GM23338 (cell line): ENCODE data around the gene SCO2. TPM values are rescaled to one million over a fixed set of nuclear protein-coding genes. Genes with fewer than 3 reads are reported as not detected.

Experiments used
- ATAC-seq: fragments of 200-7000 bp; cut with Tn5 transposase; 3 replicates; pipeline ENCODE4 v1.9.1; 2020
- DNase-seq: peaks from one replicate; pipeline ENCODE4 v3.0.0-alpha.2; 2015; ENCODE audit warnings: low spot score
- H2AFZ ChIP-seq: fragments of 200-600 bp; sonication (generic); 2 replicates; pipeline ENCODE4 v1.8.0; 2016; ENCODE audit warnings: antibody characterized with exemption, mild to moderate bottlenecking, moderate library complexity
- H3F3A ChIP-seq: fragments of 200-600 bp; sonication (generic); replicated peaks from 2 replicates; pipeline ENCODE4 v1.8.0; 2017; ENCODE audit warnings: antibody characterized with exemption, mixed run types, low read depth
- H3K27ac ChIP-seq: fragments of 200-600 bp; sonication (generic); 2 replicates; pipeline ENCODE4 v1.6.1; 2016; ENCODE audit warnings: low read depth
- H3K27me3 ChIP-seq: fragments of 200-600 bp; sonication (generic); 2 replicates; pipeline ENCODE4 v1.8.0; 2016; ENCODE audit warnings: mild to moderate bottlenecking, mixed run types, moderate library complexity; ENCODE audit not compliant: insufficient read depth
- H3K36me3 ChIP-seq: fragments of 200-600 bp; sonication (generic); 2 replicates; pipeline ENCODE4 v1.8.0; 2016; ENCODE audit warnings: mild to moderate bottlenecking; ENCODE audit not compliant: insufficient read depth
- H3K4me1 ChIP-seq: fragments of 200-600 bp; sonication (generic); 2 replicates; pipeline ENCODE4 v1.8.0; 2016; ENCODE audit warnings: mild to moderate bottlenecking, moderate library complexity; ENCODE audit not compliant: insufficient read depth
- H3K4me2 ChIP-seq: fragments of 200-600 bp; sonication (generic); 2 replicates; pipeline ENCODE4 v1.7.1; 2017; ENCODE audit warnings: mixed run types
- H3K4me3 ChIP-seq: fragments of 200-600 bp; sonication (generic); 2 replicates; pipeline ENCODE4 v1.6.1; 2016; ENCODE audit warnings: mixed run types
- H3K79me2 ChIP-seq: fragments of 200-600 bp; sonication (generic); replicated peaks from 2 replicates; pipeline ENCODE4 v1.8.0; 2017; ENCODE audit warnings: mild to moderate bottlenecking; ENCODE audit not compliant: insufficient read depth
- H3K9me2 ChIP-seq: fragments of 200-600 bp; sonication (generic); 2 replicates; pipeline ENCODE4 v1.8.0; 2017; ENCODE audit not compliant: insufficient read depth
- H4K20me1 ChIP-seq: fragments of 200-600 bp; sonication (generic); replicated peaks from 2 replicates; pipeline ENCODE4 v1.8.0; 2017; ENCODE audit warnings: mild to moderate bottlenecking; ENCODE audit not compliant: insufficient read depth
- H3K27ac Mint-ChIP-seq: 2 replicates; pipeline ENCODE4 v1.8.0; 2020; ENCODE audit warnings: inconsistent platforms, mild to moderate bottlenecking, moderate library complexity, mixed read lengths
- H3K27me3 Mint-ChIP-seq: 3 replicates; pipeline ENCODE4 v1.8.0; 2022; ENCODE audit warnings: low read depth, mild to moderate bottlenecking, moderate library complexity, mixed read lengths, inconsistent platforms; ENCODE audit not compliant: insufficient read depth, poor library complexity
- H3K36me3 Mint-ChIP-seq: 3 replicates; pipeline ENCODE4 v1.8.0; 2021; ENCODE audit warnings: low read depth, mild to moderate bottlenecking, inconsistent platforms, moderate library complexity, mixed read lengths
- H3K4me1 Mint-ChIP-seq: 3 replicates; pipeline ENCODE4 v1.8.0; 2020; ENCODE audit warnings: mild to moderate bottlenecking, inconsistent platforms, mixed read lengths
- H3K4me3 Mint-ChIP-seq: 3 replicates; pipeline ENCODE4 v1.8.0; 2021; ENCODE audit warnings: moderate library complexity, mild to moderate bottlenecking, inconsistent platforms, mixed read lengths
- H3K9me3 Mint-ChIP-seq: 3 replicates; pipeline ENCODE4 v1.8.0; 2020; ENCODE audit warnings: moderate library complexity, mild to moderate bottlenecking, inconsistent platforms, mixed read lengths
- CREB1 ChIP-seq: fragments of 250-450 bp; sonication (Bioruptor Pico); IDR thresholded peaks from 2 replicates; pipeline ENCODE4 v1.5.0; 2020; ENCODE audit warnings: low read depth, mild to moderate bottlenecking, moderate library complexity
- ETS1 ChIP-seq: IDR thresholded peaks from 2 replicates; pipeline ENCODE4 v1.6.1; 2016; ENCODE audit warnings: antibody characterized with exemption
- EZH2 ChIP-seq: fragments of 200-600 bp; sonication (generic); IDR thresholded peaks from one replicate; pipeline ENCODE4 v1.8.0; 2017; ENCODE audit warnings: antibody characterized with exemption, mild to moderate bottlenecking, low read depth; ENCODE audit not compliant: unreplicated experiment
- EZH2phosphoT487 ChIP-seq: fragments of 200-600 bp; sonication (generic); IDR thresholded peaks from one replicate; pipeline ENCODE4 v1.8.1; 2018; ENCODE audit warnings: antibody characterized with exemption; ENCODE audit not compliant: unreplicated experiment
- JUNB ChIP-seq: IDR thresholded peaks from one replicate; pipeline ENCODE4 v1.6.1; 2016; ENCODE audit warnings: antibody characterized with exemption; ENCODE audit not compliant: unreplicated experiment
- NANOG ChIP-seq: IDR thresholded peaks from 2 replicates; pipeline ENCODE4 v1.6.1; 2016; ENCODE audit warnings: antibody characterized with exemption, borderline replicate concordance
- POLR2AphosphoS5 ChIP-seq: IDR thresholded peaks from 2 replicates; pipeline ENCODE4 v1.6.1; 2016; ENCODE audit warnings: antibody characterized with exemption, low read depth
- STAT1 ChIP-seq: IDR thresholded peaks from one replicate; pipeline ENCODE4 v1.6.1; 2016; ENCODE audit warnings: antibody characterized with exemption; ENCODE audit not compliant: unreplicated experiment
- ZNF114 ChIP-seq: fragments of 250-450 bp; sonication (Bioruptor Pico); IDR thresholded peaks from 2 replicates; pipeline ENCODE4 v1.5.0; 2020; ENCODE audit warnings: mild to moderate bottlenecking, moderate library complexity
- ZNF331 ChIP-seq: fragments of 250-450 bp; sonication (Bioruptor Pico); IDR thresholded peaks from 2 replicates; pipeline ENCODE4 v1.5.0; 2020; ENCODE audit warnings: low read depth, mild to moderate bottlenecking, moderate library complexity
- polyA plus RNA-seq: library from polyadenylated mRNA; unstranded; fragments of >200 nt; fragmentation: Nextera tagmentation; extraction: Ambion mirVana; gene quantifications from 2 replicates; pipeline ENCODE4 v1.2.1, GENCODE V29; 2016
- total RNA-seq: library from RNA; depleted of rRNA; stranded (reverse); fragments of >200 nt; shearing (Covaris generic); gene quantifications from 2 replicates; pipeline ENCODE4 v1.2.3, GENCODE V29; 2014
- TF ChIP-seq, protein P1 (sequence below): IDR thresholded peaks from one replicate; pipeline ENCODE4 v1.6.1; 2018; ENCODE audit warnings: antibody characterized with exemption; ENCODE audit not compliant: unreplicated experiment
- TF ChIP-seq, protein P2 (sequence below): fragments of 250-450 bp; sonication (Bioruptor Pico); IDR thresholded peaks from 2 replicates; pipeline ENCODE4 v1.5.0; 2020; ENCODE audit warnings: mild to moderate bottlenecking, moderate library complexity
- TF ChIP-seq, protein P3 (sequence below), 2 experiments: fragments of 200-600 bp in 1 of 2; sonication (generic) in 1 of 2; conservative IDR thresholded peaks; 2 replicates each; pipeline versions ENCODE4 v1.5.1 to v1.6.1; 2016 to 2017; ENCODE audit warnings: antibody characterized with exemption in 2 of 2, low read depth in 2 of 2, mild to moderate bottlenecking in 2 of 2, moderate library complexity in 1 of 2

The SCO2 gene
- total and polyA plus RNA-seq, 2 experiments from 2014 or later = 2.6 to 4.9 TPM

GRCh38 chr22:50562523-50563412 is 37.4 kb upstream of the SCO2 start, which contains the start of gene SYCE3:
Gene SYCE3 (minus strand): TSS chr22:50562919. CDS start chr22:50556405, 6,514 bp downstream.
- H3K4me3 ChIP-seq = peak within 1 kb of the TSS; percentile 87
- TF ChIP-seq CREB1 (CRISPR knock-in tag) (peak; percentile 70), STAT1 (no peak), EZH2 (no peak), JUNB (no peak), ETS1 (no peak), ZNF114 (CRISPR knock-in tag) (no peak), ZNF331 (CRISPR knock-in tag) (no peak), EZH2phosphoT487 (no peak), NANOG (no peak), POLR2AphosphoS5 (peak; percentile 69)
- TF ChIP-seq, protein P1, sequence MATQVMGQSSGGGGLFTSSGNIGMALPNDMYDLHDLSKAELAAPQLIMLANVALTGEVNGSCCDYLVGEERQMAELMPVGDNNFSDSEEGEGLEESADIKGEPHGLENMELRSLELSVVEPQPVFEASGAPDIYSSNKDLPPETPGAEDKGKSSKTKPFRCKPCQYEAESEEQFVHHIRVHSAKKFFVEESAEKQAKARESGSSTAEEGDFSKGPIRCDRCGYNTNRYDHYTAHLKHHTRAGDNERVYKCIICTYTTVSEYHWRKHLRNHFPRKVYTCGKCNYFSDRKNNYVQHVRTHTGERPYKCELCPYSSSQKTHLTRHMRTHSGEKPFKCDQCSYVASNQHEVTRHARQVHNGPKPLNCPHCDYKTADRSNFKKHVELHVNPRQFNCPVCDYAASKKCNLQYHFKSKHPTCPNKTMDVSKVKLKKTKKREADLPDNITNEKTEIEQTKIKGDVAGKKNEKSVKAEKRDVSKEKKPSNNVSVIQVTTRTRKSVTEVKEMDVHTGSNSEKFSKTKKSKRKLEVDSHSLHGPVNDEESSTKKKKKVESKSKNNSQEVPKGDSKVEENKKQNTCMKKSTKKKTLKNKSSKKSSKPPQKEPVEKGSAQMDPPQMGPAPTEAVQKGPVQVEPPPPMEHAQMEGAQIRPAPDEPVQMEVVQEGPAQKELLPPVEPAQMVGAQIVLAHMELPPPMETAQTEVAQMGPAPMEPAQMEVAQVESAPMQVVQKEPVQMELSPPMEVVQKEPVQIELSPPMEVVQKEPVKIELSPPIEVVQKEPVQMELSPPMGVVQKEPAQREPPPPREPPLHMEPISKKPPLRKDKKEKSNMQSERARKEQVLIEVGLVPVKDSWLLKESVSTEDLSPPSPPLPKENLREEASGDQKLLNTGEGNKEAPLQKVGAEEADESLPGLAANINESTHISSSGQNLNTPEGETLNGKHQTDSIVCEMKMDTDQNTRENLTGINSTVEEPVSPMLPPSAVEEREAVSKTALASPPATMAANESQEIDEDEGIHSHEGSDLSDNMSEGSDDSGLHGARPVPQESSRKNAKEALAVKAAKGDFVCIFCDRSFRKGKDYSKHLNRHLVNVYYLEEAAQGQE = no peak
- TF ChIP-seq, protein P2, sequence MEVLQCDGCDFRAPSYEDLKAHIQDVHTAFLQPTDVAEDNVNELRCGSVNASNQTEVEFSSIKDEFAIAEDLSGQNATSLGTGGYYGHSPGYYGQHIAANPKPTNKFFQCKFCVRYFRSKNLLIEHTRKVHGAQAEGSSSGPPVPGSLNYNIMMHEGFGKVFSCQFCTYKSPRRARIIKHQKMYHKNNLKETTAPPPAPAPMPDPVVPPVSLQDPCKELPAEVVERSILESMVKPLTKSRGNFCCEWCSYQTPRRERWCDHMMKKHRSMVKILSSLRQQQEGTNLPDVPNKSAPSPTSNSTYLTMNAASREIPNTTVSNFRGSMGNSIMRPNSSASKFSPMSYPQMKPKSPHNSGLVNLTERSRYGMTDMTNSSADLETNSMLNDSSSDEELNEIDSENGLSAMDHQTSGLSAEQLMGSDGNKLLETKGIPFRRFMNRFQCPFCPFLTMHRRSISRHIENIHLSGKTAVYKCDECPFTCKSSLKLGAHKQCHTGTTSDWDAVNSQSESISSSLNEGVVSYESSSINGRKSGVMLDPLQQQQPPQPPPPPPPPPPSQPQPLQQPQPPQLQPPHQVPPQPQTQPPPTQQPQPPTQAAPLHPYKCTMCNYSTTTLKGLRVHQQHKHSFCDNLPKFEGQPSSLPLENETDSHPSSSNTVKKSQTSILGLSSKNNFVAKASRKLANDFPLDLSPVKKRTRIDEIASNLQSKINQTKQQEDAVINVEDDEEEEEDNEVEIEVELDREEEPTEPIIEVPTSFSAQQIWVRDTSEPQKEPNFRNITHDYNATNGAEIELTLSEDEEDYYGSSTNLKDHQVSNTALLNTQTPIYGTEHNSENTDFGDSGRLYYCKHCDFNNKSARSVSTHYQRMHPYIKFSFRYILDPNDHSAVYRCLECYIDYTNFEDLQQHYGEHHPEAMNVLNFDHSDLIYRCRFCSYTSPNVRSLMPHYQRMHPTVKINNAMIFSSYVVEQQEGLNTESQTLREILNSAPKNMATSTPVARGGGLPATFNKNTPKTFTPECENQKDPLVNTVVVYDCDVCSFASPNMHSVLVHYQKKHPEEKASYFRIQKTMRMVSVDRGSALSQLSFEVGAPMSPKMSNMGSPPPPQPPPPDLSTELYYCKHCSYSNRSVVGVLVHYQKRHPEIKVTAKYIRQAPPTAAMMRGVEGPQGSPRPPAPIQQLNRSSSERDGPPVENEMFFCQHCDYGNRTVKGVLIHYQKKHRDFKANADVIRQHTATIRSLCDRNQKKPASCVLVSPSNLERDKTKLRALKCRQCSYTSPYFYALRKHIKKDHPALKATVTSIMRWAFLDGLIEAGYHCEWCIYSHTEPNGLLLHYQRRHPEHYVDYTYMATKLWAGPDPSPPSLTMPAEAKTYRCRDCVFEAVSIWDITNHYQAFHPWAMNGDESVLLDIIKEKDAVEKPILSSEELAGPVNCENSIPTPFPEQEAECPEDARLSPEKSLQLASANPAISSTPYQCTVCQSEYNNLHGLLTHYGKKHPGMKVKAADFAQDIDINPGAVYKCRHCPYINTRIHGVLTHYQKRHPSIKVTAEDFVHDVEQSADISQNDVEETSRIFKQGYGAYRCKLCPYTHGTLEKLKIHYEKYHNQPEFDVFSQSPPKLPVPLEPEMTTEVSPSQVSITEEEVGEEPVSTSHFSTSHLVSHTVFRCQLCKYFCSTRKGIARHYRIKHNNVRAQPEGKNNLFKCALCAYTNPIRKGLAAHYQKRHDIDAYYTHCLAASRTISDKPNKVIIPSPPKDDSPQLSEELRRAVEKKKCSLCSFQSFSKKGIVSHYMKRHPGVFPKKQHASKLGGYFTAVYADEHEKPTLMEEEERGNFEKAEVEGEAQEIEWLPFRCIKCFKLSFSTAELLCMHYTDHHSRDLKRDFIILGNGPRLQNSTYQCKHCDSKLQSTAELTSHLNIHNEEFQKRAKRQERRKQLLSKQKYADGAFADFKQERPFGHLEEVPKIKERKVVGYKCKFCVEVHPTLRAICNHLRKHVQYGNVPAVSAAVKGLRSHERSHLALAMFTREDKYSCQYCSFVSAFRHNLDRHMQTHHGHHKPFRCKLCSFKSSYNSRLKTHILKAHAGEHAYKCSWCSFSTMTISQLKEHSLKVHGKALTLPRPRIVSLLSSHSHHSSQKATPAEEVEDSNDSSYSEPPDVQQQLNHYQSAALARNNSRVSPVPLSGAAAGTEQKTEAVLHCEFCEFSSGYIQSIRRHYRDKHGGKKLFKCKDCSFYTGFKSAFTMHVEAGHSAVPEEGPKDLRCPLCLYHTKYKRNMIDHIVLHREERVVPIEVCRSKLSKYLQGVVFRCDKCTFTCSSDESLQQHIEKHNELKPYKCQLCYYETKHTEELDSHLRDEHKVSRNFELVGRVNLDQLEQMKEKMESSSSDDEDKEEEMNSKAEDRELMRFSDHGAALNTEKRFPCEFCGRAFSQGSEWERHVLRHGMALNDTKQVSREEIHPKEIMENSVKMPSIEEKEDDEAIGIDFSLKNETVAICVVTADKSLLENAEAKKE (CRISPR knock-in tag) = no peak
- TF ChIP-seq, protein P3, sequence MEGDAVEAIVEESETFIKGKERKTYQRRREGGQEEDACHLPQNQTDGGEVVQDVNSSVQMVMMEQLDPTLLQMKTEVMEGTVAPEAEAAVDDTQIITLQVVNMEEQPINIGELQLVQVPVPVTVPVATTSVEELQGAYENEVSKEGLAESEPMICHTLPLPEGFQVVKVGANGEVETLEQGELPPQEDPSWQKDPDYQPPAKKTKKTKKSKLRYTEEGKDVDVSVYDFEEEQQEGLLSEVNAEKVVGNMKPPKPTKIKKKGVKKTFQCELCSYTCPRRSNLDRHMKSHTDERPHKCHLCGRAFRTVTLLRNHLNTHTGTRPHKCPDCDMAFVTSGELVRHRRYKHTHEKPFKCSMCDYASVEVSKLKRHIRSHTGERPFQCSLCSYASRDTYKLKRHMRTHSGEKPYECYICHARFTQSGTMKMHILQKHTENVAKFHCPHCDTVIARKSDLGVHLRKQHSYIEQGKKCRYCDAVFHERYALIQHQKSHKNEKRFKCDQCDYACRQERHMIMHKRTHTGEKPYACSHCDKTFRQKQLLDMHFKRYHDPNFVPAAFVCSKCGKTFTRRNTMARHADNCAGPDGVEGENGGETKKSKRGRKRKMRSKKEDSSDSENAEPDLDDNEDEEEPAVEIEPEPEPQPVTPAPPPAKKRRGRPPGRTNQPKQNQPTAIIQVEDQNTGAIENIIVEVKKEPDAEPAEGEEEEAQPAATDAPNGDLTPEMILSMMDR (conservative IDR thresholded peaks at IDR 0.05; ENCODE audit: low read depth in 2 of 2) = peak; percentile 67 to 81
- H2AFZ ChIP-seq = peak within 1 kb of the TSS; percentile 97

More at GRCh38 chr22:50562523-50563412, 37.4 kb upstream of the SCO2 start, which contains the start of gene SYCE3:
- Histone ChIP-seq H3F3A (0 out of 2 replicates have a peak, but pooled peaks cover 3% of the 10 kb centered on the region), H3K36me3 (no peaks in the 10 kb centered on the region), H3K79me2 (no peaks in the 10 kb centered on the region), H3K27ac (no peak within 1 kb of the TSS), H3K9me2 (no peaks in the 10 kb centered on the region), H3K4me1 (no peaks in the 10 kb centered on the region), H3K27me3 (peaks cover 20% of the 10 kb centered on the region), H3K4me2 (peak within 1 kb of the TSS; percentile 99), H4K20me1 (no peaks in the 10 kb centered on the region)
- ATAC-seq = peak; percentile 96
- Mint-ChIP-seq H3K9me3 (no peaks in the 10 kb centered on the region), H3K4me3 (peak within 1 kb of the TSS; percentile 90), H3K27ac (no peak within 1 kb of the TSS), H3K27me3 (peaks cover 32% of the 10 kb centered on the region), H3K36me3 (peaks cover 2% of the 10 kb centered on the region; the same call in 1 of the 3 replicates), H3K4me1 (peaks cover 6% of the 10 kb centered on the region; the same call in 2 of the 3 replicates)
- DNase-seq = peak; percentile 98
